SK-N-SH treated with all-trans-retinoic acid at 6 μM for 48 hours (cell line): ENCODE data around the gene CFAP210.

Experiments used
- ATAC-seq: fragments of 200-7000 bp; cut with Tn5 transposase; 3 replicates; pipeline ENCODE4 v1.9.1; 2020; ENCODE audit warnings: mild to moderate bottlenecking, moderate library complexity
- BACH2 ChIP-seq: fragments of 250-450 bp; sonication (Bioruptor Pico); IDR thresholded peaks from 2 replicates; pipeline ENCODE4 v1.9.0; 2021; ENCODE audit warnings: mild to moderate bottlenecking, borderline replicate concordance
- CREB5 ChIP-seq: fragments of 250-450 bp; sonication (Bioruptor Pico); IDR thresholded peaks from 2 replicates; pipeline ENCODE4 v1.5.1; 2020; ENCODE audit warnings: low read depth, mild to moderate bottlenecking, moderate library complexity
- CSDC2 ChIP-seq: fragments of 250-450 bp; sonication (Bioruptor Pico); IDR thresholded peaks from 2 replicates; pipeline ENCODE4 v1.5.0; 2020; ENCODE audit warnings: mild to moderate bottlenecking, moderate library complexity
- CSRNP3 ChIP-seq: fragments of 250-450 bp; sonication (Bioruptor Pico); IDR thresholded peaks from 2 replicates; pipeline ENCODE4 v1.5.1; 2021; ENCODE audit warnings: mild to moderate bottlenecking, moderate library complexity
- ESRRG ChIP-seq: fragments of 250-450 bp; sonication (Bioruptor Pico); IDR thresholded peaks from 2 replicates; pipeline ENCODE4 v1.6.1; 2021; ENCODE audit warnings: mild to moderate bottlenecking
- GLIS3 ChIP-seq: fragments of 250-450 bp; sonication (Bioruptor Pico); IDR thresholded peaks from 2 replicates; pipeline ENCODE4 v1.5.0; 2020; ENCODE audit warnings: mild to moderate bottlenecking, moderate library complexity
- ISL1 ChIP-seq: fragments of 250-450 bp; sonication (Bioruptor Pico); IDR thresholded peaks from 2 replicates; pipeline ENCODE4 v2.1.2; 2022; ENCODE audit warnings: mild to moderate bottlenecking, moderate library complexity
- OSR1 ChIP-seq: fragments of 250-450 bp; sonication (Bioruptor Pico); IDR thresholded peaks from 2 replicates; pipeline ENCODE4 v1.8.0; 2022; ENCODE audit warnings: moderate library complexity, mild to moderate bottlenecking, inconsistent platforms
- PATZ1 ChIP-seq: fragments of 250-450 bp; sonication (Bioruptor Pico); IDR thresholded peaks from 2 replicates; pipeline ENCODE4 v1.8.0; 2020; ENCODE audit warnings: mild to moderate bottlenecking, moderate library complexity, borderline replicate concordance
- POU6F1 ChIP-seq: fragments of 250-450 bp; sonication (Bioruptor Pico); IDR thresholded peaks from 2 replicates; pipeline ENCODE4 v1.8.0; 2021; ENCODE audit warnings: low read depth, mild to moderate bottlenecking, moderate library complexity, borderline replicate concordance
- PPARA ChIP-seq: fragments of 250-450 bp; sonication (Bioruptor Pico); IDR thresholded peaks from 2 replicates; pipeline ENCODE4 v1.5.0; 2020; ENCODE audit warnings: mild to moderate bottlenecking, borderline replicate concordance
- RARB ChIP-seq: fragments of 250-450 bp; sonication (Bioruptor Pico); IDR thresholded peaks from 2 replicates; pipeline ENCODE4 v1.8.0; 2021; ENCODE audit warnings: mild to moderate bottlenecking, moderate library complexity
- SNAI2 ChIP-seq: fragments of 250-450 bp; sonication (Bioruptor Pico); IDR thresholded peaks from 2 replicates; pipeline ENCODE4 v1.5.0; 2020; ENCODE audit warnings: mild to moderate bottlenecking, moderate library complexity
- TCF4 ChIP-seq: fragments of 250-450 bp; sonication (Bioruptor Pico); IDR thresholded peaks from 2 replicates; pipeline ENCODE4 v1.8.0; 2021; ENCODE audit warnings: mild to moderate bottlenecking, moderate library complexity, borderline replicate concordance
- TOX ChIP-seq: fragments of 250-450 bp; sonication (Bioruptor Pico); IDR thresholded peaks from 2 replicates; pipeline ENCODE4 v1.8.0; 2021; ENCODE audit warnings: mild to moderate bottlenecking, moderate library complexity, borderline replicate concordance
- ZC3H10 ChIP-seq: fragments of 250-450 bp; sonication (Bioruptor Pico); IDR thresholded peaks from 2 replicates; pipeline ENCODE4 v1.5.1; 2021; ENCODE audit warnings: mild to moderate bottlenecking, moderate library complexity
- ZFP3 ChIP-seq: fragments of 250-450 bp; sonication (Bioruptor Pico); IDR thresholded peaks from 2 replicates; pipeline ENCODE4 v1.5.0; 2020; ENCODE audit warnings: mild to moderate bottlenecking, moderate library complexity
- ZFP30 ChIP-seq: fragments of 450-650 bp; formaldehyde crosslinking; IDR thresholded peaks from 2 replicates; pipeline ENCODE4 v1.5.0; 2022; ENCODE audit warnings: mild to moderate bottlenecking, moderate library complexity
- ZNF565 ChIP-seq: fragments of 450-650 bp; formaldehyde crosslinking; conservative IDR thresholded peaks from 2 replicates; pipeline ENCODE4 v1.5.0; 2020; ENCODE audit warnings: low read depth, mild to moderate bottlenecking, moderate library complexity
- ZNF70 ChIP-seq: fragments of 450-650 bp; formaldehyde crosslinking; IDR thresholded peaks from 2 replicates; pipeline ENCODE4 v1.5.0; 2020; ENCODE audit warnings: mild to moderate bottlenecking, moderate library complexity
- ZNF8 ChIP-seq: fragments of 450-650 bp; formaldehyde crosslinking; IDR thresholded peaks from 2 replicates; pipeline ENCODE4 v1.5.0; 2020; ENCODE audit warnings: mild to moderate bottlenecking, moderate library complexity

Gene CFAP210

GRCh38 chr2:169673106-169673505, 21.1 kb downstream of the CFAP210 start (continued):
- TF ChIP-seq ZFP30 (CRISPR knock-in tag) (no peak), CSDC2 (CRISPR knock-in tag) (no peak)

GRCh38 chr2:169672406-169672805, 21.8 kb downstream of the CFAP210 start:
- TF ChIP-seq CSDC2 (CRISPR knock-in tag): no peak
- no peak for TF ChIP-seq PATZ1 (CRISPR knock-in tag)
- TF ChIP-seq ZFP3 (CRISPR knock-in tag): no peak
- no peak for TF ChIP-seq ZNF565 (CRISPR knock-in tag)
- no peak for TF ChIP-seq ISL1 (CRISPR knock-in tag)
- no peak for TF ChIP-seq CREB5
- no peak for TF ChIP-seq PPARA (CRISPR knock-in tag)
- TF ChIP-seq SNAI2 (CRISPR knock-in tag): no peak
- no peak for TF ChIP-seq ZNF8 (CRISPR knock-in tag)
- TF ChIP-seq TOX (CRISPR knock-in tag): no peak
- no peak for TF ChIP-seq RARB (CRISPR knock-in tag)
- no peak for TF ChIP-seq ZNF70
- TF ChIP-seq ZFP30 (CRISPR knock-in tag): no peak
- TF ChIP-seq OSR1 (CRISPR knock-in tag): no peak
- TF ChIP-seq BACH2: no peak
- no peak for TF ChIP-seq GLIS3 (CRISPR knock-in tag)
- no peak for TF ChIP-seq ESRRG (CRISPR knock-in tag)
- TF ChIP-seq, all 23 proteins: peak for 0
- no peak for ATAC-seq

- no peak for TF ChIP-seq ZC3H10 (CRISPR knock-in tag)
- TF ChIP-seq TCF4: no peak
- TF ChIP-seq PATZ1 (CRISPR knock-in tag): no peak
- TF ChIP-seq OSR1 (CRISPR knock-in tag): no peak
- no peak for TF ChIP-seq ZFP3 (CRISPR knock-in tag)
- TF ChIP-seq ISL1 (CRISPR knock-in tag): no peak
- no peak for TF ChIP-seq ZNF565 (CRISPR knock-in tag)
- no peak for TF ChIP-seq CREB5
- no peak for TF ChIP-seq ZFP30 (CRISPR knock-in tag)
- TF ChIP-seq ZNF70: no peak
- no peak for ATAC-seq
These were observed 23.3 kb downstream of the CFAP210 start for GRCh38 chr2:169670937-169671336.

GRCh38 chr2:169670215-169670651, 24.0 kb downstream of the CFAP210 start:
- TF ChIP-seq GLIS3 (CRISPR knock-in tag): no peak
- TF ChIP-seq PPARA (CRISPR knock-in tag): no peak
- TF ChIP-seq ZFP30 (CRISPR knock-in tag): no peak
- TF ChIP-seq ZNF565 (CRISPR knock-in tag): no peak
- TF ChIP-seq CSDC2 (CRISPR knock-in tag): no peak
- no peak for TF ChIP-seq TCF4
- TF ChIP-seq BACH2: no peak
- TF ChIP-seq ZFP3 (CRISPR knock-in tag): no peak
- TF ChIP-seq ZNF70: no peak
- TF ChIP-seq ZC3H10 (CRISPR knock-in tag): no peak
- no peak for TF ChIP-seq ISL1 (CRISPR knock-in tag)
- no peak for TF ChIP-seq PATZ1 (CRISPR knock-in tag)
- no peak for TF ChIP-seq POU6F1 (CRISPR knock-in tag)
- no peak for TF ChIP-seq RARB (CRISPR knock-in tag)
- TF ChIP-seq CREB5: no peak
- TF ChIP-seq TOX (CRISPR knock-in tag): no peak
- no peak for TF ChIP-seq OSR1 (CRISPR knock-in tag)
- TF ChIP-seq CSRNP3: no peak

More at GRCh38 chr2:169670215-169670651, 24.0 kb downstream of the CFAP210 start:
- no peak for ATAC-seq
